GM12874 (cell line): Measurements from ENCODE around the gene IFNA8.
A peak's percentile ranks its signal among the peaks of the same experiment; 100 is the strongest.

Source experiments
- TF ChIP-seq, protein P1 (sequence below): IDR thresholded peaks from 2 replicates; pipeline ENCODE4 v1.5.1; 2011; ENCODE audit warnings: low read depth, mild to moderate bottlenecking, control low read depth, low read length, moderate library complexity; ENCODE audit not compliant: insufficient read depth

The IFNA8 gene

DNA sequence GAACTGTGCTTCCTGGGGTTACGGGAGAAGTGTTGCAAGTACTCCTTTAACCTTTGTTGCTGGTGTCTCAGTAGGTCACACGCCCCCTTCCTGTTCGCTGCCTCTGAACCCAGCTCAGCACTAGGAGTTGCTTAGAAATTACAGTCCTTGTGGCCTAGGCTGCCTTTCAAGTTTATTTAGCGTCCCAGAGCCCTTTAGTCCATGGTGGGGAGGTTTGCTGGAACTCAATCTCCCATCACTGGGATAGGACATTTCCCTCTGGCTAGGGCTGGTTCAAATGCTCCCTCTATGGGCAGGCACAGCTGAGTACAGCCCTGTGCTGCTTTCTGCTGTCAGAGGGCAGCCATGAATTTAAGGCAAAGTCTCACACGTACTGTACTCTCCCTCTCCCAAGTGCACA is 4.7 kb downstream of the IFNA8 start:
- TF ChIP-seq, protein P1, sequence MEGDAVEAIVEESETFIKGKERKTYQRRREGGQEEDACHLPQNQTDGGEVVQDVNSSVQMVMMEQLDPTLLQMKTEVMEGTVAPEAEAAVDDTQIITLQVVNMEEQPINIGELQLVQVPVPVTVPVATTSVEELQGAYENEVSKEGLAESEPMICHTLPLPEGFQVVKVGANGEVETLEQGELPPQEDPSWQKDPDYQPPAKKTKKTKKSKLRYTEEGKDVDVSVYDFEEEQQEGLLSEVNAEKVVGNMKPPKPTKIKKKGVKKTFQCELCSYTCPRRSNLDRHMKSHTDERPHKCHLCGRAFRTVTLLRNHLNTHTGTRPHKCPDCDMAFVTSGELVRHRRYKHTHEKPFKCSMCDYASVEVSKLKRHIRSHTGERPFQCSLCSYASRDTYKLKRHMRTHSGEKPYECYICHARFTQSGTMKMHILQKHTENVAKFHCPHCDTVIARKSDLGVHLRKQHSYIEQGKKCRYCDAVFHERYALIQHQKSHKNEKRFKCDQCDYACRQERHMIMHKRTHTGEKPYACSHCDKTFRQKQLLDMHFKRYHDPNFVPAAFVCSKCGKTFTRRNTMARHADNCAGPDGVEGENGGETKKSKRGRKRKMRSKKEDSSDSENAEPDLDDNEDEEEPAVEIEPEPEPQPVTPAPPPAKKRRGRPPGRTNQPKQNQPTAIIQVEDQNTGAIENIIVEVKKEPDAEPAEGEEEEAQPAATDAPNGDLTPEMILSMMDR = peak; percentile 69

DNA sequence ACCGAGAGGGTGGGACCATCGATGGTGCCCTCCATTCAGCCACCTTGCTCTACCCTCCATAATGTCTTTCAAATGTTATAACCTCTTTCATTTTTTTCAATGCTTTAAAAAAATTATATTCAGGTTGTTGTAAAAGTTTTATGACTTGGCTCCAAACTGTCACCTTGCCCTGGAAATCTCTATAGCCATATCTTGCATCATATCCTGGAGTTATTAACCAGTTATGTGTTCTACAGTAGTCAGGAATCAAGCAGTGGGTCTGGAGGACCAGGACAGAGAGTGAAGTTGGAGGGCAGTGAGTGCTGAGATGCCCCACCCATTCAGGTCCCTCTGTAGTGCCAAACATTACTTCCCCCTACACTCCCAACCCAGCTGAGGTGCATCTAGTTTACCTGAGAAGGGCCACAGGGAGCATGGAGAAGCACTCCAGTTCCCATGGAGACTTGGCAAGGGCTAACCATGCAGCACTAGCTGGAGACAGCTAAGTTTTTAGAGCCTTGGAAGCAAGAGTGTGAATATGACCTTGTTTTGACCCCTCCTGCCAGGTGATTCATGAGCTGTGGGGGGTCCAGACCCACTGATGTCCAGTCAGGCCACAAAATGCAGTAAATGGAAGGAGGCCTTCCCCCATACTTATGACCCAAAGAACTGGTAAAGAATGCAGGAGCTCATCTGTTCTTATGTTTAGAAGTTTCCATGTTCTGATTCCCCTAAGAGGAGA is 5.5 kb downstream of the IFNA8 start:
- TF ChIP-seq, protein P1 = no peak

DNA sequence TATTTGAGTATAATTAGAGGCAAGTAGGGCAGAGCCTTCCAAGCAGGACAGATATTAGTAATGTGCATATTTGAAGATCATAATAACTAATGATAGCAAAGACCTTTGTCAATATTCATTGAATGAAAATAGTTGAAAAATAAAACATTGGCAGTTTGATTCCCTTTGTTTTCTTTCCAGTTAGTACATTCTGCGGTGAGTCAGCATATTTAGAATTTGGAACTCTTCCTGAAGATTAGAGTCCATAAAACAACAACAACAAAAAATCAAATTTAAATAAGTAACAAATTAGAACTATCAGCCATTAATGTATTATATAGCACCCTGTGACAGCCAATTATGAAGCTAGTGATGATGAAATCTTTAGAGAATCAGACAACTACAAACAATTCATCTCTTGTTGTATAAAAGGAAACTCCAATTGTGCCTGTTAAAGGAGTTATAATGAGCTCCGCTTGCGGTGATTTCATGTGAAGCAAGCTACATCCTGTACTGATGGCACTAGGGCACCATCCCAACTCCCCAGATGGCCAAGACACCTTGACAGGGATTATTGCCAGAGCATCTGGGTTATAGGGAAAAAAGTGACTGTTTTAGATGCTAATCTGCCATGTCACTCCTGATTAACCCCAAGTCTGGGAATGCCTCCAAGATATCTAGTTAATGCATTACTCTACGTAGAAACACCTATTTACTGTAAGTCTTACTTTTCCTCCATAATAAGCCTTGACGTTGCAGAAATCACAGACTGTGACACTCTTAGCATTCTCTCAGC is 6.8 kb downstream of the IFNA8 start:
- TF ChIP-seq, protein P1 = no peak

DNA sequence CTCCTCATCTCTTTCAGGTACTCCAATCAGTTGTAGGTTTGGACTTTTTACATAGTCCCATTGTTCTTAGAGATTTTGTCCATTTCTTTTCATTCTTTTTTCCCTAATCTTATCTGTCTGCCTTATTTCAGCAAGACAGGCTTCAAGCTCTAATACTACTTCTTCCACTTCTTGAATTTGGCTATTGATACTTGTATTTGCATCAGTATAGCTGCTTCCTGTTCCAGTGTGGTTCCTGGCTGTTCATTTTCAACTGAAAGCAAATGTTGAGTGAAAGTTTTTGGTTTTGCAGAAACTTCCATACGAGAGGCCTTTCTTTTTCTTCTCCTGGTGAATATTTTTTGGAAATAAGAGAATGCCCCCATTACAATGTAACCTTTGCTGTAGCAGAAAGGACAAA is 19.3 kb downstream of the IFNA8 start:
- TF ChIP-seq, protein P1 = no peak

DNA sequence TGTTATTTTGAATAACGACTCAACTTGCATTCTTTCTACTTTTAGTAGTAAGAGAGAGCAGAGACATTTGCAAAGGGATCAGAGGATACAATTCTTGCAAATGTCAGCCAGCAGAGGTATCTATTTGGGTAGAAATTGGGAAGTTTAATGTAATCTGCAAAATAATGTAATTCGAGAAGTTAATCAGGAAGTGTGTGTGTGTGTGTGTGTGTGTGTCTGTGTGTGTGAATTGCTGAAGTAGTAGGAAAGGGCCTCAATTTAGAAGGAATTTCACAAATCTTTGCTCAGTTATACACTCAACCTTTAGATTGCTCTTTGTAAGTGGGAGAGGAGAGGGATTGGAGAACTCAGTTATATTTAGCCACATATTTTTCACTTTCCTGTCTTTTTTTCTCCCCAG is 20.3 kb downstream of the IFNA8 start:
- TF ChIP-seq, protein P1 = no peak

DNA sequence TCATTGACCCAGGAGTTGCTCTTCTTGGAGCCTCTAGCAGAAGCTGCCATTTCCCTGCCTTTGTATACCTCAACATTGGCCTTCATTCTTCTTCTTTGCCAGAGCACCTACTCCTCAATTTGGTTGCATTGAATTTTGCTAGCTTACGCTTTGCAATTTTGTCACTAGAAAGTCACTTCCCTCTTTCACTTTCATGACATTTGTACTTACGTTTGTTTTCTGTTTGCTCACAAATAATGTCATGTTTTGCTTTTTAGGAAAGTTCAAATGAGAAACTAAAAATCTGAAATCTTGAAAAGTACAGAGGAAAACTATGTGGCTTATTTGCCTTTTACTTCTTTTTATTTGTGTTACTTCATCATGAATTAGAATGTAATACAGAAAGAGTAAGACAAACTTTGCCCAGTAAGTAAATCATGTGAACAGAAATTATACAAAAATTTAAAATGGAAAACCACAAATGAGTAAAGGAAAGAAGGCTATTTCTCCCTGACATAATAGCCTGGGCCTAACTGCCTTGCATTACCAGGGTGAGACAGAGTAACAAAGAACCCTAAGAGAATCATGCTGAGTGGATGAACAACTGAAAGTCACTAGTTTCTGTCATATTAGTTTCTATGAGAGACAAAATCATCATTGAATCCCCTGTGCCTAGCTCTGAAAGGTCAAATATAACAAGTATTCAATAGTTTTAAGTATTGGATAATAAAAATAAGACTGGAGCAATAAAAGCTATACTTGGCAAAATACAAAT is 23.9 kb downstream of the IFNA8 start:
- TF ChIP-seq, protein P1 = no peak
